Spinal cord (tissue), 10 donors: ENCODE data around the gene CHAT. TPM values are rescaled to one million over a fixed set of nuclear protein-coding genes. Genes with fewer than 3 reads are reported as not detected.

Experiments used
- DNase-seq, 6 donors: peaks; one replicate each; pipeline versions ENCODE4 v3.0.0 to v3.0.0-alpha.2; 2013 to 2015; ENCODE audit warnings: low spot score in 6 of 6, low read depth in 4 of 6
- H3K27ac ChIP-seq: one replicate; pipeline ENCODE4 v1.5.1; 2013; ENCODE audit warnings: low read depth, low read length, control low read depth
- H3K27me3 ChIP-seq: one replicate; pipeline ENCODE4 v1.6.1; 2013; ENCODE audit warnings: low read length; ENCODE audit not compliant: control insufficient read depth, insufficient read depth
- H3K36me3 ChIP-seq: one replicate; pipeline ENCODE4 v1.6.1; 2013; ENCODE audit warnings: low read length; ENCODE audit not compliant: control insufficient read depth, insufficient read depth
- H3K4me1 ChIP-seq: one replicate; pipeline ENCODE4 v1.6.1; 2013; ENCODE audit warnings: low read length; ENCODE audit not compliant: control insufficient read depth, insufficient read depth
- H3K4me3 ChIP-seq: one replicate; pipeline ENCODE4 v1.5.1; 2013; ENCODE audit warnings: low read depth, low read length, control low read depth
- H3K9me3 ChIP-seq: one replicate; pipeline ENCODE4 v1.6.1; 2013; ENCODE audit warnings: low read length; ENCODE audit not compliant: control insufficient read depth, insufficient read depth
- WGBS: methylation state at CpG from one replicate; pipeline ENCODE4 v1.1.5; 2013; ENCODE audit warnings: missing lambda C conversion rate; ENCODE audit not compliant: insufficient coverage; 5-methylcytosine and 5-hydroxymethylcytosine counted together
- polyA plus RNA-seq, 2 donors: library from polyadenylated mRNA; unstranded; fragments of 120-200 nt; gene quantifications; one replicate each; pipeline ENCODE4 v1.2.1, GENCODE V29; 2013; ENCODE audit not compliant: insufficient read length in 2 of 2
- total RNA-seq, 2 donors: library from RNA; depleted of rRNA in 1 of 2; stranded (reverse); fragments of 120-200 nt in 1 of 2; fragments of >200 nt in 1 of 2; gene quantifications; one replicate each; pipeline versions ENCODE4 v1.2.3 to v1.2.4, GENCODE V29; 2013 to 2014
- donor health status: healthy.

CHAT gene
- total and polyA plus RNA-seq, 4 donors = 0.61 to 2.9 (median 1.7) TPM

DNA sequence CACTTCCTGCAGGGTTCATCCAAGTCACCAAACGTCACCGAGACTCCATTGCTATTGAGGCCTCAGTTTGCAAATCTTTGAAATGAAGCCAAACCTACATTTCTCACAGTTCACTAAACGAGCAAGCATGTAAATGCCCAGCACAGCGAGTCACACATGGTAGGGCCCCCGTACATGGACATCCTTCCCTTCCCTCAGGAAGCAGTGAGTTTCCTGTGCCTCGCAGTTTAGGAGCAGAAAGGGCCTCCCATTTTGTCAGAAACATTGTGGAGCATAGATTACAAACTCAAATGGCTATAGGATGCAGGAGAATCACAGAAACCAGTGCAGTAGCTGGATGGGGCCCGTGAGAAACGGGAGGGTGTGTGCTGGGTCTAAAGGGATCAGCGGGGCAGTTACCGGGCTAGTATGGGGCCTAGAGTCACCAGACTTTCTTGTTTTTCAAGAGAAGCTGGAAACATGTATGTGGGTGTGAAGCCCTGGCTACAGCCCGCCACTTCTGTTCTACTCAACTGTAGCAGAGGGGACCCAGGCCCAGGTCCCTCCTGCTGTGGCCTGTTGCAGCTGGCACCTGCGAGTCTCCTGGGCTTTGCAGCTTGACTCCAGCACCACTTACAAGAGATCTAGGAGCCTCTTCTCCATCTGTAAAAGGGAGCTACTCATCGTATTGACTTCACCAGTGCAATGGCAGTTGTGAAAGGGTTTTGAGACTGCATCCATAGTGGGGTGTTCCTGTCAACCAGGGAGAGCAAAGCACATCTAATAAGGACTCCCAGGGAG is 17.9 kb upstream of the CHAT start:
- Histone ChIP-seq H3K9me3 (no peaks in the 10 kb centered on the region), H3K4me1 (no peaks in the 10 kb centered on the region), H3K36me3 (no peaks in the 10 kb centered on the region), H3K4me3 (no peak overlapping the region), H3K27me3 (peaks cover 16% of the 10 kb centered on the region), H3K27ac (no peak overlapping the region)
- 81% methylated on average over 11 of the region's 13 CpGs for WGBS
- no peak for DNase-seq

DNA sequence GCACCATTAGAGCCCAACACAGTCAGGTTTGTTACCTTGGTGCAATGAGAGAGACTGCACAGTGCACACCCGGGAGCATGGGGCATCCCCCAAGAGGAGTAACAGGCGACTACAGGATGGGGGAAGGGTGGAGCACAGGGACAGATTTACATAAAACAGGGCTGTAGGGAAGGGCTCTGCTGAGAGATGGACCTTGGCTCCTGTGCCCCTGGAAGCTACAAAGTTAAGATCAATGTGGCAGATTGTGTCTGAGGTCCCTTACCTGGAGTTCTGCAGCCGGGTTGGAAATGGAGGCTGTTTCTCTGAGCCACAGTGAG is 17.4 kb upstream of the CHAT start:
- Histone ChIP-seq H3K27ac (no peak overlapping the region), H3K4me1 (no peaks in the 10 kb centered on the region), H3K27me3 (peaks cover 16% of the 10 kb centered on the region), H3K36me3 (no peaks in the 10 kb centered on the region), H3K4me3 (no peak overlapping the region), H3K9me3 (no peaks in the 10 kb centered on the region)
- 55% methylated on average over 3 of the region's 3 CpGs for WGBS
- no peak for DNase-seq

GRCh38 chr10:49596836-49597235 is 17.0 kb upstream of the CHAT start:
- no peaks in the 10 kb centered on the region for H3K36me3 ChIP-seq
- no peak overlapping the region for H3K4me3 ChIP-seq
- no peaks in the 10 kb centered on the region for H3K9me3 ChIP-seq
- peaks cover 18% of the 10 kb centered on the region for H3K27me3 ChIP-seq
- no peak overlapping the region for H3K27ac ChIP-seq
- no peak for DNase-seq
- WGBS = 69% methylated on average over 3 of the region's 3 CpGs
- no peaks in the 10 kb centered on the region for H3K4me1 ChIP-seq

DNA sequence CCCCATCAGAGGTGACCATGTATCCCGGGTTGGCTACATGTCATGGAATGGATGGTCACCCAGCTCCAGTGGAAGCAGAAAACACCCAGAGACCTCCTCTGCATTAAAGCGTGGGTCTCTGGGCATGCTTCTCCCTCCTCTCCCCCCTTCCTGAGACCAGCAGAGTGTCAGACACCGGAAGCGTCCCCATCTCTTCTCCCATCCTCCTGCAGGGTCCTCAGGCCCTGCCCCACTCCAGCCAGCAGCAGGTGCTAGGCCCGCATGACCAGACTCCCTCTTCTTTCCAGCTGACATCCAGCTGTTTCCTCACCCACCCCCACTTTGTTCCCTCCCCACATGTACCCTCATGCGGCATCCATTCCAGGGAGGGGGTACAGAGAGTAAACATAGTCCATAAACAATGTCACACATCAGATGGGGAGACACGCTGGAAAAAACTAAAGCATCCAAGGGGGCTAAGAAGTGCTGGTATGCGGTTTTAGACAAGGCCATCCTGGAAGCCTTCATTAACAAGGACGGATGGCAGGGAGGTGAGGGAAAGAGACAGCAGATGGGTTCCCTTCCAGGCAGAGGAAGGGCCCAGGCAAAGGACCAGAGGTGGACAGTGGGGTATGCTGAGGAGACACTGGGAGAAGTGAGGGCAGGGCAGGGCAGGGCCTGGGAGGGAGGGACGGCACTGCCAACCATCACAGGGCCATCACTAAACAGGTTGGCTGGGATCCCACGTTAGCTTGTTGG is 16.2 kb upstream of the CHAT start:
- H3K27ac ChIP-seq = no peak overlapping the region
- whole genome bisulfite sequencing = 87% methylated on average over 8 of the region's 11 CpGs
- no peak for DNase-seq
- no peaks in the 10 kb centered on the region for H3K9me3 ChIP-seq
- peaks cover 21% of the 10 kb centered on the region for H3K27me3 ChIP-seq
- no peak overlapping the region for H3K4me3 ChIP-seq
- H3K4me1 ChIP-seq = no peaks in the 10 kb centered on the region
- no peaks in the 10 kb centered on the region for H3K36me3 ChIP-seq

- Histone ChIP-seq H3K36me3 (no peaks in the 10 kb centered on the region), H3K27ac (no peak overlapping the region), H3K9me3 (no peaks in the 10 kb centered on the region), H3K27me3 (peaks cover 24% of the 10 kb centered on the region), H3K4me3 (no peak overlapping the region), H3K4me1 (no peaks in the 10 kb centered on the region)
- no peak for DNase-seq
- WGBS = 85% methylated on average over 5 of the region's 8 CpGs
Measured at GRCh38 chr10:49598164-49598856, 15.5 kb upstream of the CHAT start.

- peaks cover 24% of the 10 kb centered on the region for H3K27me3 ChIP-seq
- no peaks in the 10 kb centered on the region for H3K4me1 ChIP-seq
- H3K27ac ChIP-seq = no peak overlapping the region
- DNase-seq = no peak
- 69% methylated on average over 4 of the region's 4 CpGs for WGBS
- no peaks in the 10 kb centered on the region for H3K36me3 ChIP-seq
- no peak overlapping the region for H3K4me3 ChIP-seq
- H3K9me3 ChIP-seq = no peaks in the 10 kb centered on the region
Measured at GRCh38 chr10:49598986-49599385, 14.9 kb upstream of the CHAT start.

- H3K36me3 ChIP-seq = no peaks in the 10 kb centered on the region
- 75% methylated on average over 3 of the region's 3 CpGs for WGBS
Measured at GRCh38 chr10:49599546-49599945, 14.3 kb upstream of the CHAT start.

DNA sequence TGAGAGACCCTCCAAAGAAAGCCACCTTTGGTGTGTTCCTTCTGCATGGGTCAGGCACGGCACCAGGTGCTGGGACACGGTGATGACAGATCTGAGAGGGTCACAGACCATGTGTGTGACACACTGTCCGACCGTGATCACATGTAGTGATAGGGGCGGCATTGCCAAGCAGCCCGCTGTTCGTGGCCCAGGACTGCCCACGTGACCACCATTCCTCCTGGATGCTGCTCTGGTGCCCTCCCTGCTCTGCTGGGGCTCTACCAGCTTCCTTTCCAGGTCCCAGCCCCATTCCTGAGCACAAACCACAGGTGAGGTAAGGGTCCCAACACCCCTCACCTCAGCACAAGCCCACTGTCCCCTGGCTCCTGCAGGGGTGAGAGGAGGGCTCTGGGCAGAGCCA is 13.8 kb upstream of the CHAT start:
- Histone ChIP-seq H3K27ac (no peak overlapping the region), H3K27me3 (peaks cover 30% of the 10 kb centered on the region)
- 92% methylated on average over 8 of the region's 8 CpGs for WGBS

More at GRCh38 chr10:49599546-49599945, 14.3 kb upstream of the CHAT start:
- Histone ChIP-seq H3K4me3 (no peak overlapping the region), H3K27me3 (peaks cover 28% of the 10 kb centered on the region), H3K9me3 (no peaks in the 10 kb centered on the region), H3K27ac (no peak overlapping the region), H3K4me1 (no peaks in the 10 kb centered on the region)
- DNase-seq = no peak

DNA sequence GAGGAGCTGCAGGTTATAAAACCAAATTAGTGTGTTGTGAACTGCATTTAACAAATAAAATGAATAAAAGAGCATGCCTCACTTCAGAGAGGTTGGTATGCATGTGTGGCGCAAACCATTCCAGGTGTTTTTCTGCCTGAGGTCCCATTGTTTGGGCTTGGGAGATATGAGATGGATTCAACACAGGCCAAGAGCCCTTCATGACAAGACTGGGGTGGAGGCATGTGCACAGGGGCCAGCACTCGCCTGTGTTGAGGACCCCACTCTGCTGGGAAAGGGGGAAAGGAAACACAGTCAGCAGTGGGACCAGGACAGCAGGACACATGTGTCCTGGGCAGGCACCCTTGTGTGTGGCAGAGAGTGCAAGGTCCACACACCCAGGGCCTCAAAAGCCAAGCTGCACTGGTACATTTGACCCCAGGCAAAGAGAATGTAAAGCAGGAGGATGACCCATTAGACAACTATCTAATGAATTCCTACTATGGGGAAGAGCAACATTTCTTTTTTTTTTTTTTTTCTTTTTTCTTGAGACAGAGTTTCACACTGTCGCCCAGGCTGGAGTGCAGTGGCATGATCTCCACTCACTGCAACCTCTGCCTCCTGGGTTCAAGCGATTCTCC is 12.9 kb upstream of the CHAT start:
- 88% methylated on average over 2 of the region's 4 CpGs for WGBS
- Histone ChIP-seq H3K27ac (no peak overlapping the region), H3K9me3 (no peaks in the 10 kb centered on the region), H3K27me3 (peaks cover 34% of the 10 kb centered on the region), H3K36me3 (no peaks in the 10 kb centered on the region), H3K4me3 (no peak overlapping the region), H3K4me1 (peaks cover 7% of the 10 kb centered on the region)
- no peak for DNase-seq

More for the DNA sequence above, 13.8 kb upstream of the CHAT start:
- H3K4me1 ChIP-seq = no peaks in the 10 kb centered on the region
- no peaks in the 10 kb centered on the region for H3K9me3 ChIP-seq
- no peak overlapping the region for H3K4me3 ChIP-seq
- DNase-seq = no peak
- H3K36me3 ChIP-seq = no peaks in the 10 kb centered on the region
